Aorta (tissue), 5 donors: Measurements from ENCODE around the gene C11orf86. TPM values are rescaled to one million over a fixed set of nuclear protein-coding genes. Genes with fewer than 3 reads are reported as not detected.

Experiments used
- ATAC-seq: fragments of 200-7000 bp; cut with Tn5 transposase; one replicate; pipeline ENCODE4 v1.9.1; 2022; ENCODE audit warnings: moderate library complexity; ENCODE audit not compliant: low FRiP score
- DNase-seq, 2 donors: peaks; one replicate each; pipeline ENCODE4 v3.0.0-alpha.2; 2020
- H3K27ac ChIP-seq, 2 donors: one replicate each; pipeline ENCODE4 v1.5.1; 2013; ENCODE audit warnings: low read length in 2 of 2, mild to moderate bottlenecking in 2 of 2, moderate library complexity in 2 of 2, control low read depth in 1 of 2, inconsistent platforms in 1 of 2, low read depth in 1 of 2
- H3K27me3 ChIP-seq, 2 donors: one replicate each; pipeline ENCODE4 v1.6.1; 2013; ENCODE audit warnings: control low read depth in 1 of 2, low read length in 1 of 2, mild to moderate bottlenecking in 1 of 2, moderate library complexity in 1 of 2; ENCODE audit not compliant: insufficient read depth in 2 of 2, control insufficient read depth in 1 of 2
- H3K36me3 ChIP-seq, 2 donors: one replicate each; pipeline ENCODE4 v1.6.1; 2013; ENCODE audit warnings: control low read depth in 1 of 2, low read length in 1 of 2, mild to moderate bottlenecking in 1 of 2; ENCODE audit not compliant: insufficient read depth in 2 of 2, control insufficient read depth in 1 of 2
- H3K4me1 ChIP-seq, 2 donors: one replicate each; pipeline ENCODE4 v1.6.1; 2013; ENCODE audit warnings: low read length in 2 of 2, control low read depth in 1 of 2, mild to moderate bottlenecking in 1 of 2, moderate library complexity in 1 of 2; ENCODE audit not compliant: insufficient read depth in 2 of 2, control insufficient read depth in 1 of 2
- H3K4me3 ChIP-seq, 2 donors: one replicate each; pipeline ENCODE4 v1.5.1; 2013; ENCODE audit warnings: low read length in 2 of 2, control low read depth in 1 of 2, mild to moderate bottlenecking in 1 of 2
- H3K9me3 ChIP-seq: one replicate; pipeline ENCODE4 v1.6.1; 2013; ENCODE audit warnings: mild to moderate bottlenecking, low read length; ENCODE audit not compliant: control insufficient read depth
- WGBS, 2 donors: extraction: QIAGEN DNeasy Blood & Tissue Kit; methylation state at CpG; one replicate each; pipeline ENCODE4 v1.1.7; 2013; 5-methylcytosine and 5-hydroxymethylcytosine counted together
- intact Hi-C, 2 donors: fragments of 100-400 bp; cut with DNase I; formaldehyde crosslinking; loops; one replicate each; pipeline versions ENCODE4 v1.14.2 to v1.15.0; 2022
- long read RNA-seq, 2 donors: library from polyadenylated mRNA; unstranded; transcript quantifications; one replicate each; pipeline ENCODE4 v2.0.0, GENCODE V29; 2020 to 2021
- polyA plus RNA-seq, 2 donors: library from polyadenylated mRNA; stranded (reverse); fragments of 200-250 nt; gene quantifications; one replicate each; pipeline ENCODE4 v1.2.3, GENCODE V29; 2013
- total RNA-seq, 2 donors: library from RNA; stranded (reverse); fragmentation: NEBNext Ultra II Directional; extraction: Animal tissue kit (Norgen Biotek cat#: 25700); gene quantifications; one replicate each; pipeline ENCODE4 v1.2.1, GENCODE V29; 2021
- donor health status: healthy with polysubstance abuse.
- donor health status: Bipolar disorder and iron deficiency.
- donor health status: DM: no; HTN: no; CAD: no.
- donor health status: DM: no; HTN: no; CAD: no.
- donor health status: DM: yes; HTN: yes; CAD: no.

C11orf86 gene, protein sequence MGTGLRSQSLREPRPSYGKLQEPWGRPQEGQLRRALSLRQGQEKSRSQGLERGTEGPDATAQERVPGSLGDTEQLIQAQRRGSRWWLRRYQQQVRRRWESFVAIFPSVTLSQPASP
- total RNA-seq (not detected), polyA plus RNA-seq (10 to 100 TPM in 1 of 2 donors, under 1 TPM in 1; 0.10 to 54.8 TPM)
- long read RNA-seq, donor 1, result 0 reads
- long read RNA-seq, donor 2, result 0 reads

DNA sequence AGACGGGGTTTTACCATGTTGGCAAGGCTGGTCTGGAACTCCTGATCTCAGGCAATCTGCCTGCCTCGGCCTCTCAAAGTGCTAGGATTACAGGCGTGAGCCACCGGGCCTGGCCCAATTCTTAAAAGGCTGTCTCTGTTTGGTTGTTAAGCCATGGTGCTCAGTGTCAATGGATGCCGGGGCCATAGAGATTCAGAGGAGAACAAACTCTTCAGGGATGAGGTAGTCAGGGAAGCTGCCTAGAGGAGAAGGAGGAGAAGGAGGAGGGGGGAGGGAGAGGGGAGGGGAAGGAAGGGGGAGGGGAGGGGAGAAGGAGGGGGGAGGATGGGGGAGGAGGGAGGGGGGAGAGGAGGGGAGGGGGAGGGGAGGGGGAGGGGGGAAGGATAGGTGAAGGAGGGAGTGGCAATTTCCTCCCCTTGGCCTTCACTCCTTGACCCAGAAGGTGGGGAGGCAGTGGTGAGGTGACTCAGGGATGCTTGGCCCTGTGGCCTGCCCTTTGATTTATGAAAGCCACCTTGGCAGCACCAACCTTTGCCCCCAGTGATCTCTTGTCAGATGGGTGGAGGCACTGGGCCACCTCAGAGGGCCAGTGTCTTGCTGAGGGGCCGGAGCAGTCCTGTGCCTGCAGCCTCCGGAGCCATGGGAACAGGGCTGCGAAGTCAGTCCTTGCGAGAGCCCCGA, at the start of gene C11orf86:
TSS of gene C11orf86 (plus strand) at position 581 of the 681 bp plus-strand sequence. CDS start at position 640, 59 bp downstream.
- no peak within 1 kb of the TSS for H3K4me3 ChIP-seq
- ATAC-seq (no peak), DNase-seq (no peak)
- intact Hi-C loops, result loop anchor here in 1 of 2 donors (5.0 kb wide), 1 partner anchor 133 kb away; the partner anchor contains the start of gene RCE1
- no peaks in the 10 kb centered on the region for H3K36me3 ChIP-seq
- WGBS, 2 donors, result 83 to 85% methylated on average over 10 of the region's 10 CpGs
- no peaks in the 10 kb centered on the region for H3K27me3 ChIP-seq
- peaks cover 0 to 2% of the 10 kb centered on the region in 2 donors for H3K4me1 ChIP-seq
- no peaks in the 10 kb centered on the region for H3K9me3 ChIP-seq
- no peak within 1 kb of the TSS for H3K27ac ChIP-seq

DNA sequence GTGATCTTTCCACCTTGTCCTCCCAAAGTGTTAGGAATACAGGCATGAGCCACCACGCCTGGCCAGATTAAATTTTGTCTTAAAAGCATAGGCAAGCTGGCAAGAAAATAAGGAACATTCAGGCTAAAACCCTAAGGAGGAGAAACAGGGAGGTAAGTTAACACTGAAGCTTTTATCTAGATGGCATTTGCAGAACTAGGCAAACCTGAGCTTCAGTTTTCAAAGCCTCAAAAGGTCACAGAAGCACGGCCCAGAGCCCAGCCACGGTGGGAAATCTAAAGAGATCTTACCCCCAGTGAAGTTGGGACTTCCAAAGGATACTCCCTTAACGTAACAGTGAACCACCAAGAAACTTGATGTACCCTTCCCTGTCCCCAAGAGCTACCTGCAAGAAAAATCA, 45.4 kb upstream of the C11orf86 start:
- Histone ChIP-seq H3K4me3 (no peak overlapping the region), H3K9me3 (no peaks in the 10 kb centered on the region), H3K27me3 (no peaks in the 10 kb centered on the region), H3K4me1 (no peaks in the 10 kb centered on the region), H3K27ac (no peak overlapping the region), H3K36me3 (no peaks in the 10 kb centered on the region)
- 57 to 74% methylated on average over 4 of the region's 4 CpGs for WGBS, 2 donors
- intact Hi-C loops, result no loop called here
- no peak for ATAC-seq
- no peak for DNase-seq

DNA sequence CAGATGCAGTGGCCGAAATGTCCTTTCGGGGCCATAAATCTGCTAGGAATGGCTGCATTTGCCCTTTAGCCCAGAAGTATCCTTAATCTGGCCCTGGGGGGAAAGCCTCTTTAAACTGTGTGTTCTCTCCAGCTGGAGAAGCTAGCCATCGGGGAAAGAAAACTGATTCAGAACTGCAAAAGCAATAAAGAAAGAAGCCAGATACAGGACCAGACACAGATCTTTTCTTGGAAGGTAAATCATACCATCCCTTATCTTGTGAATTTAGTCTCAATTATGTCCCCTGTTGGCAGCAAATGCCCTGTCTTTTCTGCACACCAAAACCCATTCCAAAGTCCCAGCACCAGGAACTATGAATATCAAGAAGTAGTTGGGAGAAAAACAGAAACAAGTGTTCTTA, 42.6 kb upstream of the C11orf86 start:
- H3K4me3 ChIP-seq, result no peak overlapping the region
- no peak overlapping the region for H3K27ac ChIP-seq
- no peaks in the 10 kb centered on the region for H3K9me3 ChIP-seq
- no peak for ATAC-seq
- intact Hi-C loops, result no loop called here
- no peaks in the 10 kb centered on the region for H3K4me1 ChIP-seq
- DNase-seq, result no peak
- no peaks in the 10 kb centered on the region for H3K27me3 ChIP-seq
- WGBS, 2 donors, result 79 to 84% methylated on average over 3 of the region's 3 CpGs
- H3K36me3 ChIP-seq, result no peaks in the 10 kb centered on the region

DNA sequence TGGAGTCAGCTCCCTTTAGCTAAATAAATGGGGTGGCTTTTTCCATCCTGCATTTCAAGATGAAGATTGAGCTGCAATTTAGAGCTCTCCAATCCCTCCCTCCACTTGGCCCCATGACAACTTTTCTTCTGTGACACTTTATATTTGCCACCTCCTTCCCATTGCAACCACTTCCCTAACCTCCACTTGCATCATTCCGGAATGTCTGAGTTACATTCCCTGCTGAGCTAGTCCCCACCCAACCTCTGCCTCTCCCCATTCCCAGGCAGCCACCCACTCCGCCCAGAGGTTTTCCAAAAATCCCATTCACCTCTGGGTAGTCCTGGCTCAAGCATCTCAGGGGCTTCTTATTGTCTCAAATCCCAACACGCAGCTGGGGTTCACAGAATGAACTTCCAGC, 41.6 kb upstream of the C11orf86 start:
- Histone ChIP-seq H3K9me3 (no peaks in the 10 kb centered on the region), H3K4me1 (no peaks in the 10 kb centered on the region), H3K27me3 (no peaks in the 10 kb centered on the region), H3K36me3 (no peaks in the 10 kb centered on the region), H3K4me3 (no peak overlapping the region), H3K27ac (no peak overlapping the region)
- ATAC-seq (no peak), DNase-seq (no peak)
- WGBS, 2 donors, result 90 to 91% methylated on average over 3 of the region's 3 CpGs
- intact Hi-C loops, result no loop called here

DNA sequence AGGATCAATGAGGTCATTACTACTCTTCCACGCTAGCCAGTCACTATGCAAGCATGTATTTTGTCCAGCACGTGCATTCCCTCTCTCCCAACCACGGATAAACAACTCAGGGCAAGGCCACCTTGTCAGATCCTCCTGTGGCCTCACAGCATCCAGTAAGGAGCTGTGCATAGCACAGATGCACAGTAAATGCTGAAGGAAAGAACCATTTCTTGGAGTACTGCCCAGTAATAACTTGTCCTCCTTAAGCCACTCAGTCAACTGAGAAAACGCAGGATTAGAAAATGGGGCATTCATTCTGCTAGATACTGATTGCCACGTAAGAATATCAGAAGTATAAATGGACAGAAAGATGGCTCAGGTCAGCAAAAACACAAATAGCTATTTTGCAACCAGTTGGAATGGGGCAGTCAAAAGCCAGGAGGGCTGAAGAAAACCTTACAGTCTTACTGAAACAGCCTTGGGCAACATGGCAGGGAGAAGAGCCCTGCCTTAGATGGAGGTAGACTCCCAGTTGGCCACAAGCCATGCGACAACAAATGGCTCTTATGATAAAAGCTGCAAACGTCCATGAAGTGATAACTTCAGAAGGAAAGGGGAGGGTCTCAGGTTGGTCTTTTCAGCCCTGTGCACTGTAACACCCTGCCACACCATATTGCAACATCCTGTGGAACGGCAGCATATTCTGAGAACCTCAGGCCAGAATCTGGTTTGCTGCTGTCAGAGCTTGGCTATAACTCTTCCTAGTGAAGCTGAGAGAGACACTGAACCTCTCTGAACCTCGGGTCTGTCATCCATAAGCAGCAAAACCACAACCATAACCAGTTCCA, 39.9 kb upstream of the C11orf86 start:
- H3K4me3 ChIP-seq, result no peak overlapping the region
- H3K9me3 ChIP-seq, result no peaks in the 10 kb centered on the region
- no peaks in the 10 kb centered on the region for H3K27me3 ChIP-seq
- ATAC-seq (no peak), DNase-seq (no peak)
- intact Hi-C loops, result no loop called here
- H3K36me3 ChIP-seq, result no peaks in the 10 kb centered on the region
- WGBS, 2 donors, result 68 to 70% methylated on average over 9 of the region's 9 CpGs
- no peak overlapping the region for H3K27ac ChIP-seq
- no peaks in the 10 kb centered on the region for H3K4me1 ChIP-seq

DNA sequence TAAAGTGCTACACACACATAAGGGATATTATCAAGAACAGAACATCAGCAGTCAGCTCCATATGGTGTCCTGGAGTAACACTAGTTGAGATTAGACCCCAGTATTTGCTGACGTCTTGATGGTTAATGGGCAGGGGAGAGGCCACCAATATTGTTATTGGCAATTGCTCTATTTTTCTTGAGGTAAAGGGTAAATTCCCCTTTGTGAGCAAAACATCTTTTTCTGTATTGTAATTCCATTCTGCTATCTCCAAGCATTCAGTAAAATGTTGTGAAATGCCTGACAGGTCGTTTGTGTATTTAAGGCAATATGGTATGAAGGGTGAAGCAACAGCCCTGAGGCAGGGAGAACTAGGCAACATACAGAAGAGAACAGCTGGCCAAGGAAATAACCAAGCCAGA, 38.8 kb upstream of the C11orf86 start:
- Histone ChIP-seq H3K36me3 (no peaks in the 10 kb centered on the region), H3K27me3 (no peaks in the 10 kb centered on the region), H3K9me3 (no peaks in the 10 kb centered on the region), H3K4me1 (no peaks in the 10 kb centered on the region), H3K4me3 (no peak overlapping the region), H3K27ac (no peak overlapping the region)
- WGBS, 2 donors, result 37 to 46% methylated on average over 2 of the region's 2 CpGs
- intact Hi-C loops, result no loop called here
- no peak for DNase-seq
- no peak for ATAC-seq

DNA sequence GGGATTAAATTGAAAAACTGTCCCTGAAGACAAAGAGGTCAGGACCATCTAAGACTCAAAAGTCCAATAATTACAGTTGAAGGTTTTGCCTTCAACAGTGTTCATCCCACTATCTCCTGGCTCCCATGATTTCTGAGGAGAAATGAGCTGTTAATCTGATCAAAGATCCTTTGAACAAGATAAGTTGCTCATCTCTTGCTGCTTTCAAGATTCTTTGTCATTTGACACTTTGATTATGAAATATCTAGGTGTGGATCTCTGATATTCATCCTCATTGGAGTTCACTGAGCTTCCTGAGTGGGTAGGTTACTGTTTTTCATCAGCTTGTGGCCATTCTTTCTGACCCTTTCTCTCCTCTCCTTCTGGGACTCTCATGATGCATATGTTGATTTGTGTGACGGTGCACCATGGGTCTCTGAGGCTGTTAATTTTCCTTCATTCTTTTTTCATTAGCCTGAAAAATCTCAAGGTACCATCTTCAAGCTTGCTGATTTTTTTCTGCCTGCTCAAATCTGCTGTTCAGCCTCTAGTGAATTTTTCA, 37.8 kb upstream of the C11orf86 start:
- intact Hi-C loops, result no loop called here
- ATAC-seq (no peak), DNase-seq (no peak)
- Histone ChIP-seq H3K27me3 (no peaks in the 10 kb centered on the region), H3K27ac (no peak overlapping the region), H3K4me3 (no peak overlapping the region), H3K9me3 (no peaks in the 10 kb centered on the region), H3K4me1 (no peaks in the 10 kb centered on the region), H3K36me3 (no peaks in the 10 kb centered on the region)
- 86 to 97% methylated on average over 1 of the region's 1 CpG for WGBS, 2 donors

DNA sequence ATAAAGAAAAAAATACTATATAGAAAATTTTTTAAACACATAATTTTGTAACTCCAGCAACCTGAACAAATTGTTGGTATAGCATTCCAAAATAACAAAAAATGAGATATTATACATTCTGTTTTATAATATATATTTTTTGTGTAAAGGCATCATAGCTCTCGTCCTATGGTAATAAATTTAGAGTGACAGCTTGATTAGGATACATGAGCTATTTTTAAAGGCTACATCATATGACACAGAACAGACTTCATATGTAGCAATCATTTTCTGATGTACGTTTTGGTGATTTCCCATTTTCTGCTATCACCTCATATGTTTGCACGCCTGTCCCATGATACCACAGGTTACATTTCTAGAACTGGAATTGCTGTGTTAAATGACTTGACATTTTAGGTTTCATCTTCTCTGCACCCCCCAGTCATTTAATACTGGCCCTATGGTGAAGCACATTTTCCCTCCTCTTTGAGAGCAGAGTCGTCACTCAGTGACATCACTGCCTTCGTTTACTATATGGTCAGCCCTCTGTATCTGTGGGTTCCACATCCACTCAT, 36.4 kb upstream of the C11orf86 start:
- DNase-seq (no peak), ATAC-seq (no peak)
- WGBS, 2 donors, result 75 to 81% methylated on average over 5 of the region's 5 CpGs
- Histone ChIP-seq H3K4me1 (no peaks in the 10 kb centered on the region), H3K36me3 (no peaks in the 10 kb centered on the region), H3K27me3 (no peaks in the 10 kb centered on the region), H3K9me3 (no peaks in the 10 kb centered on the region), H3K4me3 (no peak overlapping the region), H3K27ac (no peak overlapping the region)
- intact Hi-C loops, result no loop called here
